GM12878 (cell line): ENCODE results near the gene CRACDL. TPM values are rescaled to one million over a fixed set of nuclear protein-coding genes. Genes with fewer than 3 reads are reported as not detected.

Experiments
- ATAC-seq: fragments of 200-7000 bp; cut with Tn5 transposase; 3 replicates; pipeline ENCODE4 v1.9.1; 2020; ENCODE audit warnings: mild to moderate bottlenecking, moderate library complexity
- BruUV-seq: library from RNA; stranded (reverse); fragments of 400-500 nt; replicated peaks from 2 replicates; lab custom pipeline; 2021; lab: Mats Ljungman, UMichigan
- CTCF ChIA-PET: fragments of 300-600 bp; sonication (Branson Sonifier 250); formaldehyde crosslinking; extraction: SDS; loops from one replicate; lab custom pipeline; 2021; ENCODE audit warnings: inconsistent platforms; lab: Yijun Ruan, JAX
- POLR2A ChIA-PET: fragments of 350-600 bp; formaldehyde crosslinking; extraction: SDS; loops from one replicate; lab custom pipeline; 2021; ENCODE audit warnings: inconsistent platforms; lab: Charles Lee
- RAD21 ChIA-PET: fragments of 300-600 bp; sonication (Branson Sonifier 250); formaldehyde crosslinking; loops from one replicate; lab custom pipeline; 2023; ENCODE audit warnings: antibody characterized with exemption; ENCODE audit not compliant: unreplicated experiment; lab: Charles Lee
- SMC1A ChIA-PET: fragments of 300-600 bp; sonication (Branson Sonifier 250); formaldehyde crosslinking; loops from one replicate; lab custom pipeline; 2023; ENCODE audit not compliant: unreplicated experiment, uncharacterized antibody; lab: Charles Lee
- DNase-seq: peaks from one replicate; pipeline ENCODE4 v3.0.0-alpha.2; 2011; ENCODE audit warnings: low read depth, low spot score
- FAIRE-seq: peaks from 3 replicates; lab custom pipeline; 2011; peaks lifted over from hg19 to GRCh38; lab: Jason Lieb, UNC
- H2AFZ ChIP-seq: 2 replicates; pipeline ENCODE4 v1.6.0; 2011; ENCODE audit warnings: low read depth, low read length, control low read depth; ENCODE audit not compliant: control insufficient read depth
- H3K27ac ChIP-seq: 2 replicates; pipeline ENCODE4 v1.5.1; 2011; ENCODE audit warnings: control low read depth; ENCODE audit not compliant: control insufficient read depth, insufficient read depth
- H3K27me3 ChIP-seq, 2 experiments: replicated peaks in 1 of 2; 2 replicates each; pipeline versions ENCODE4 v1.6.0 to v1.6.1; 2011; ENCODE audit warnings: low read length in 1 of 2; ENCODE audit not compliant: control insufficient read depth in 2 of 2, insufficient read depth in 2 of 2
- H3K36me3 ChIP-seq, 2 experiments: 2 replicates each; pipeline ENCODE4 v1.5.1; 2011; ENCODE audit warnings: low read length in 1 of 2; ENCODE audit not compliant: control insufficient read depth in 2 of 2, insufficient read depth in 2 of 2
- H3K4me1 ChIP-seq: 2 replicates; pipeline ENCODE4 v1.6.1; 2011; ENCODE audit warnings: mild to moderate bottlenecking, low read length, moderate library complexity, mixed read lengths; ENCODE audit not compliant: control insufficient read depth, insufficient read depth
- H3K4me2 ChIP-seq: 2 replicates; pipeline ENCODE4 v1.6.0; 2011; ENCODE audit warnings: control low read depth; ENCODE audit not compliant: control insufficient read depth, insufficient read depth
- H3K4me3 ChIP-seq: fragments of 200-600 bp; sonication (generic); 2 replicates; pipeline ENCODE4 v1.5.1; 2016
- H3K79me2 ChIP-seq: 2 replicates; pipeline ENCODE4 v1.6.0; 2011; ENCODE audit warnings: low read length; ENCODE audit not compliant: control insufficient read depth, insufficient read depth
- H3K9ac ChIP-seq: 2 replicates; pipeline ENCODE4 v1.8.0; 2011; ENCODE audit warnings: low read length, control low read depth, mixed read lengths; ENCODE audit not compliant: control insufficient read depth, insufficient read depth
- H3K9me3 ChIP-seq: replicated peaks from 3 replicates; pipeline ENCODE4 v1.5.1; 2011; ENCODE audit warnings: mild to moderate bottlenecking, low read length; ENCODE audit not compliant: control insufficient read depth, insufficient read depth
- H4K20me1 ChIP-seq: 2 replicates; pipeline ENCODE4 v1.6.0; 2011; ENCODE audit not compliant: control insufficient read depth, insufficient read depth
- BMI1 ChIP-seq: fragments of 450-650 bp; IDR thresholded peaks from 2 replicates; pipeline ENCODE4 v1.6.1; 2016; ENCODE audit warnings: mild to moderate bottlenecking, moderate library complexity, borderline replicate concordance
- CREM ChIP-seq: IDR thresholded peaks from 2 replicates; pipeline ENCODE4 v1.6.1; 2014; ENCODE audit warnings: antibody characterized with exemption, low read depth
- FOXK2 ChIP-seq: fragments of 450-650 bp; IDR thresholded peaks from 2 replicates; pipeline ENCODE4 v1.6.1; 2017; ENCODE audit warnings: mild to moderate bottlenecking, moderate library complexity
- LARP7 ChIP-seq: fragments of 450-650 bp; IDR thresholded peaks from 2 replicates; pipeline ENCODE4 v1.6.1; 2017; ENCODE audit warnings: mild to moderate bottlenecking
- MAX ChIP-seq: IDR thresholded peaks from 2 replicates; pipeline ENCODE4 v1.6.1; 2012; ENCODE audit warnings: low read depth, low read length, improper control_type of control experiment
- NFXL1 ChIP-seq: fragments of 450-650 bp; IDR thresholded peaks from 2 replicates; pipeline ENCODE4 v1.6.1; 2017; ENCODE audit warnings: antibody characterized with exemption, mild to moderate bottlenecking, borderline replicate concordance
- NR2C1 ChIP-seq: fragments of 450-650 bp; IDR thresholded peaks from 2 replicates; pipeline ENCODE4 v1.6.1; 2017; ENCODE audit warnings: antibody characterized with exemption, mild to moderate bottlenecking, moderate library complexity
- REST ChIP-seq: IDR thresholded peaks from 2 replicates; pipeline ENCODE4 v1.6.1; 2012; ENCODE audit warnings: mild to moderate bottlenecking, low read depth, low read length
- RFX5 ChIP-seq: IDR thresholded peaks from 2 replicates; pipeline ENCODE4 v1.6.1; 2011; ENCODE audit warnings: low read depth, low read length, improper control_type of control experiment
- SIN3A ChIP-seq: IDR thresholded peaks from 2 replicates; pipeline ENCODE4 v1.6.1; 2012; ENCODE audit warnings: low read depth, low read length, improper control_type of control experiment
- SMAD1 ChIP-seq: fragments of 450-650 bp; IDR thresholded peaks from 2 replicates; pipeline ENCODE4 v1.6.1; 2018; ENCODE audit warnings: mild to moderate bottlenecking, low read depth; ENCODE audit not compliant: partially characterized antibody
- SMAD5 ChIP-seq: IDR thresholded peaks from 2 replicates; pipeline ENCODE4 v1.6.1; 2016; ENCODE audit warnings: antibody characterized with exemption, low read depth
- STAT1 ChIP-seq: fragments of 450-650 bp; conservative IDR thresholded peaks from 2 replicates; pipeline ENCODE4 v1.6.1; 2014; ENCODE audit warnings: antibody characterized with exemption, mild to moderate bottlenecking
- ZNF207 ChIP-seq: fragments of 450-650 bp; IDR thresholded peaks from 2 replicates; pipeline ENCODE4 v1.6.1; 2014; ENCODE audit warnings: antibody characterized with exemption, mild to moderate bottlenecking, borderline replicate concordance
- ZNF24 ChIP-seq: fragments of 450-650 bp; IDR thresholded peaks from 2 replicates; pipeline ENCODE4 v1.6.1; 2017; ENCODE audit warnings: antibody characterized with exemption, mild to moderate bottlenecking
- WGBS: methylation state at CpG from one replicate; pipeline ENCODE4 v1.1.6; 2016; ENCODE audit warnings: low lambda C conversion rate; ENCODE audit not compliant: insufficient replicate concordance, insufficient coverage; ENCODE audit errors: missing lambda C conversion rate; 5-methylcytosine and 5-hydroxymethylcytosine counted together
- in situ Hi-C: fragments of 300-500 bp; cut with MboI; formaldehyde crosslinking; loops from 9 replicates; pipeline ENCODE4 v1.14.3; 2018; ENCODE audit warnings: mixed read lengths
- intact Hi-C: fragments of 100-400 bp; cut with micrococcal nuclease; formaldehyde crosslinking; loops from one replicate; pipeline ENCODE4 v1.14.2; 2022; ENCODE audit not compliant: unreplicated experiment
- polyA plus RNA-seq, 11 experiments: library from polyadenylated mRNA; depleted of rRNA in 4 of 11; unstranded in 6 of 11; stranded (reverse) in 5 of 11; fragments of >200 nt; fragmentation: Nextera tagmentation in 4 of 11; fragmentation: Illumina TruSeq in 1 of 11; extraction: Ambion mirVana in 4 of 11; extraction: Trizol in 1 of 11; gene quantifications; 1 replicate in 1 of 11; 2 replicates in 10 of 11; pipeline versions ENCODE4 v1.2.1 to v1.2.3, GENCODE V29; 2011 to 2016; ENCODE audit warnings: inconsistent platforms in 2 of 11, missing spikeins in 2 of 11, low read depth in 1 of 11
- total RNA-seq, 4 experiments: library from RNA; depleted of rRNA in 3 of 4; stranded (reverse); fragments of >200 nt in 3 of 4; fragmentation: Illumina TruSeq in 1 of 4; extraction: Trizol in 1 of 4; gene quantifications; 2 replicates each; pipeline versions ENCODE4 v1.2.1 to v1.2.3, GENCODE V29; 2013 to 2021

Gene CRACDL
- total and polyA plus RNA-seq, 10 of the 15 experiments (the other 5 are each of a cell fraction or from before 2014, with no cell fraction given) = 0.03 to 0.72 (median 0.14) TPM

- no peak overlapping the region for H3K9ac ChIP-seq
- H3K4me3 ChIP-seq = no peak overlapping the region
- WGBS = 15% methylated on average over 4 of the region's 4 CpGs
- FAIRE-seq (no peak), DNase-seq (no peak), ATAC-seq (peak; percentile 40)
- no peaks in the 10 kb centered on the region; the same call in 1 of the 2 replicates for H3K4me1 ChIP-seq
- intact Hi-C loops (no loop called here), in situ Hi-C loops (no loop called here)
- no peak overlapping the region for H3K27ac ChIP-seq
- H3K27me3 ChIP-seq = peaks cover 1 to 7% of the 10 kb centered on the region in 2 experiments; a peak in 3 of 4 replicates
- ChIA-PET RAD21 (no interaction called here), SMC1A (interaction anchor here (1.2 to 1.7 kb wide), 2 partner anchors 13 to 40 kb away, joined by 3 to 4 read pairs; no protein-coding TSS in a partner anchor), CTCF (interaction anchor here (1.7 kb wide), 1 partner anchor 14 kb away, joined by 3 read pairs; no protein-coding TSS in a partner anchor), POLR2A (no interaction called here)
- H3K9me3 ChIP-seq = no peaks in the 10 kb centered on the region
- no peaks in the 10 kb centered on the region for H3K36me3 ChIP-seq
- no peaks in the 10 kb centered on the region for H3K79me2 ChIP-seq
- H3K4me2 ChIP-seq = no peak overlapping the region
- TF ChIP-seq NFXL1 (no peak), REST (no peak), SMAD5 (no peak), BMI1 (no peak), ZNF207 (no peak), MAX (no peak), STAT1 (no peak), ZNF24 (no peak), FOXK2 (no peak), SMAD1 (no peak), CREM (no peak), NR2C1 (no peak), LARP7 (no peak), SIN3A (no peak), RFX5 (no peak)
- no peaks in the 10 kb centered on the region for H4K20me1 ChIP-seq
- H2AFZ ChIP-seq = no peak overlapping the region
- no TSS peak for BruUV-seq
These were observed 27.1 kb downstream of the CRACDL start for GRCh38 chr2:98908931-98909316.
